ENCODE results near the gene FLCN. TPM values are rescaled to one million over a fixed set of nuclear protein-coding genes. Genes with fewer than 3 reads are reported as not detected.

The FLCN gene
- polyA plus RNA-seq, 1 donor from 2014 or later: 34.0 TPM

DNA sequence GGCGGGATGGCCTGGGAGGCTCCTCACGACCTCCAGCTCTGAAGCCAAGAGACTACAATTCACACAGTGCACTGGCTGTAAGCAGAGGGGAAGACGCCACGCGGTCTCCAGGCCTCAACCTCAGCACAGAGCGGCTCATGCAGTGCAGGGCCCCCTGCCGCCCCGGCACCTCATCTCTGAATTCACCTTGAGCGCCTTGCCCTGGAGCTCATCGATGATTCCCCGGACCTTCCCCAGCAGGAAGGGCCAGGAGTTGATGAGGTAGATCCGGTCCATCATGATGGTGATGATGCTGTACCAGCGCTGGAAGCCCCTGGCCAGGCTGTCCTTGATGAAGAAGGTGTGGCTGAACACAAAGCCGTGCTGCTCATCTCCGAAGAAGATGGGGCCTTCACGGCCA is 13.2 kb downstream of the FLCN start:
- H3K9ac ChIP-seq (ENCODE audit: low read length): no peak overlapping the region
- H3K27ac ChIP-seq (ENCODE audit: low read length): no peak overlapping the region
- no peaks in the 10 kb centered on the region for H3F3A ChIP-seq (ENCODE audit: insufficient read depth, low read length, poor library complexity, severe bottlenecking)
- no peak overlapping the region for H3K4me3 ChIP-seq (ENCODE audit: low read length)
- H3K36me3 ChIP-seq (ENCODE audit: insufficient read depth, low read length): peaks cover 6% of the 10 kb centered on the region
- H3K79me2 ChIP-seq (replicated peaks; ENCODE audit: insufficient read depth, low read length): no peaks in the 10 kb centered on the region
- H3K9me3 ChIP-seq (ENCODE audit: low read length): no peaks in the 10 kb centered on the region
- no peak overlapping the region for H2AFZ ChIP-seq (ENCODE audit: low read depth, low read length)
- no peaks in the 10 kb centered on the region for H4K20me1 ChIP-seq (ENCODE audit: insufficient read depth)
- H3K9me2 ChIP-seq (ENCODE audit: insufficient read depth, low read length): no peaks in the 10 kb centered on the region
- H3K27me3 ChIP-seq (ENCODE audit: insufficient read depth, low read depth, low read length): no peaks in the 10 kb centered on the region
- no peak for TF ChIP-seq EZH2 (IDR thresholded peaks at IDR 0.05; ENCODE audit: borderline replicate concordance, insufficient read depth, low read length, poor library complexity, severe bottlenecking)
- TF ChIP-seq TAF1 (IDR thresholded peaks at IDR 0.05; ENCODE audit: low read depth): no peak
- TF ChIP-seq, protein P1, sequence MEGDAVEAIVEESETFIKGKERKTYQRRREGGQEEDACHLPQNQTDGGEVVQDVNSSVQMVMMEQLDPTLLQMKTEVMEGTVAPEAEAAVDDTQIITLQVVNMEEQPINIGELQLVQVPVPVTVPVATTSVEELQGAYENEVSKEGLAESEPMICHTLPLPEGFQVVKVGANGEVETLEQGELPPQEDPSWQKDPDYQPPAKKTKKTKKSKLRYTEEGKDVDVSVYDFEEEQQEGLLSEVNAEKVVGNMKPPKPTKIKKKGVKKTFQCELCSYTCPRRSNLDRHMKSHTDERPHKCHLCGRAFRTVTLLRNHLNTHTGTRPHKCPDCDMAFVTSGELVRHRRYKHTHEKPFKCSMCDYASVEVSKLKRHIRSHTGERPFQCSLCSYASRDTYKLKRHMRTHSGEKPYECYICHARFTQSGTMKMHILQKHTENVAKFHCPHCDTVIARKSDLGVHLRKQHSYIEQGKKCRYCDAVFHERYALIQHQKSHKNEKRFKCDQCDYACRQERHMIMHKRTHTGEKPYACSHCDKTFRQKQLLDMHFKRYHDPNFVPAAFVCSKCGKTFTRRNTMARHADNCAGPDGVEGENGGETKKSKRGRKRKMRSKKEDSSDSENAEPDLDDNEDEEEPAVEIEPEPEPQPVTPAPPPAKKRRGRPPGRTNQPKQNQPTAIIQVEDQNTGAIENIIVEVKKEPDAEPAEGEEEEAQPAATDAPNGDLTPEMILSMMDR (IDR thresholded peaks at IDR 0.05; ENCODE audit: poor library complexity, severe bottlenecking): no peak
- no peak for TF ChIP-seq RAD21 (conservative IDR thresholded peaks at IDR 0.05)
- TF ChIP-seq MXI1 (conservative IDR thresholded peaks at IDR 0.05; ENCODE audit: poor library complexity, severe bottlenecking): no peak
- no peak for TF ChIP-seq EP300 (conservative IDR thresholded peaks at IDR 0.05; ENCODE audit: poor library complexity, severe bottlenecking)
- no peak for TF ChIP-seq SMC3 (conservative IDR thresholded peaks at IDR 0.05; ENCODE audit: poor library complexity)
- no peak for TF ChIP-seq POLR2AphosphoS5 (IDR thresholded peaks at IDR 0.05)
- TF ChIP-seq, protein P2, sequence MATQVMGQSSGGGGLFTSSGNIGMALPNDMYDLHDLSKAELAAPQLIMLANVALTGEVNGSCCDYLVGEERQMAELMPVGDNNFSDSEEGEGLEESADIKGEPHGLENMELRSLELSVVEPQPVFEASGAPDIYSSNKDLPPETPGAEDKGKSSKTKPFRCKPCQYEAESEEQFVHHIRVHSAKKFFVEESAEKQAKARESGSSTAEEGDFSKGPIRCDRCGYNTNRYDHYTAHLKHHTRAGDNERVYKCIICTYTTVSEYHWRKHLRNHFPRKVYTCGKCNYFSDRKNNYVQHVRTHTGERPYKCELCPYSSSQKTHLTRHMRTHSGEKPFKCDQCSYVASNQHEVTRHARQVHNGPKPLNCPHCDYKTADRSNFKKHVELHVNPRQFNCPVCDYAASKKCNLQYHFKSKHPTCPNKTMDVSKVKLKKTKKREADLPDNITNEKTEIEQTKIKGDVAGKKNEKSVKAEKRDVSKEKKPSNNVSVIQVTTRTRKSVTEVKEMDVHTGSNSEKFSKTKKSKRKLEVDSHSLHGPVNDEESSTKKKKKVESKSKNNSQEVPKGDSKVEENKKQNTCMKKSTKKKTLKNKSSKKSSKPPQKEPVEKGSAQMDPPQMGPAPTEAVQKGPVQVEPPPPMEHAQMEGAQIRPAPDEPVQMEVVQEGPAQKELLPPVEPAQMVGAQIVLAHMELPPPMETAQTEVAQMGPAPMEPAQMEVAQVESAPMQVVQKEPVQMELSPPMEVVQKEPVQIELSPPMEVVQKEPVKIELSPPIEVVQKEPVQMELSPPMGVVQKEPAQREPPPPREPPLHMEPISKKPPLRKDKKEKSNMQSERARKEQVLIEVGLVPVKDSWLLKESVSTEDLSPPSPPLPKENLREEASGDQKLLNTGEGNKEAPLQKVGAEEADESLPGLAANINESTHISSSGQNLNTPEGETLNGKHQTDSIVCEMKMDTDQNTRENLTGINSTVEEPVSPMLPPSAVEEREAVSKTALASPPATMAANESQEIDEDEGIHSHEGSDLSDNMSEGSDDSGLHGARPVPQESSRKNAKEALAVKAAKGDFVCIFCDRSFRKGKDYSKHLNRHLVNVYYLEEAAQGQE (IDR thresholded peaks at IDR 0.05; ENCODE audit: borderline replicate concordance): no peak
- H3K4me2 ChIP-seq (ENCODE audit: low read length): no peak overlapping the region

DNA sequence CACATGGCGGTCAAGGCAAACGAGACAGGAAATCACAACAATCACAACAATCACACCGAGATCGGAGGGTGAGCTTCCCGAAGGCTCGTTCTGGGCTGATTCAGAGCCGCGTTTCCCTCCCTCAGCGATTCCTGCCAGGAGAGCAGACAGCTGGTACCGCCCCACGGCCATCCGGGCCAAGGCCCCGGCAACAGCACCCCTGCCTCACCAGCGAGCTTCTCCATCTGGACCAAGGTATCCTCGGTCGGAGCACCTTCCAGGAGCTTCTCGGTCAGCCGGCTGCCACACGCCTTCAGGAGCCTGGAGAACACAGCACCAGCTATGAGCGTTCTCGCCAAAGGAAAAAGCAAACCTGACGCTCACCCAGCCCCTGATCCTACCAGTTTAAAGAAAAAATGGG is 15.6 kb downstream of the FLCN start:
- no peaks in the 10 kb centered on the region for H3K9me2 ChIP-seq (ENCODE audit: insufficient read depth, low read length)
- TF ChIP-seq EP300 (conservative IDR thresholded peaks at IDR 0.05; ENCODE audit: poor library complexity, severe bottlenecking) (no peak), POLR2AphosphoS5 (IDR thresholded peaks at IDR 0.05) (no peak), EZH2 (IDR thresholded peaks at IDR 0.05; ENCODE audit: borderline replicate concordance, insufficient read depth, low read length, poor library complexity, severe bottlenecking) (no peak), MXI1 (conservative IDR thresholded peaks at IDR 0.05; ENCODE audit: poor library complexity, severe bottlenecking) (no peak), SMC3 (conservative IDR thresholded peaks at IDR 0.05; ENCODE audit: poor library complexity) (no peak), RAD21 (conservative IDR thresholded peaks at IDR 0.05) (no peak), TAF1 (IDR thresholded peaks at IDR 0.05; ENCODE audit: low read depth) (no peak)
- TF ChIP-seq, protein P2 (IDR thresholded peaks at IDR 0.05; ENCODE audit: borderline replicate concordance): no peak
- TF ChIP-seq, protein P1 (IDR thresholded peaks at IDR 0.05; ENCODE audit: poor library complexity, severe bottlenecking): no peak

More for the DNA sequence above, 15.6 kb downstream of the FLCN start:
- Histone ChIP-seq H2AFZ (ENCODE audit: low read depth, low read length) (no peak overlapping the region), H3K36me3 (ENCODE audit: insufficient read depth, low read length) (peaks cover 1% of the 10 kb centered on the region), H3K27ac (ENCODE audit: low read length) (no peak overlapping the region), H3K4me2 (ENCODE audit: low read length) (no peak overlapping the region), H3K4me3 (ENCODE audit: low read length) (no peak overlapping the region), H3K27me3 (ENCODE audit: insufficient read depth, low read depth, low read length) (no peaks in the 10 kb centered on the region), H3K79me2 (replicated peaks; ENCODE audit: insufficient read depth, low read length) (no peaks in the 10 kb centered on the region), H4K20me1 (ENCODE audit: insufficient read depth) (no peaks in the 10 kb centered on the region), H3K9ac (ENCODE audit: low read length) (no peak overlapping the region), H3F3A (ENCODE audit: insufficient read depth, low read length, poor library complexity, severe bottlenecking) (no peaks in the 10 kb centered on the region), H3K9me3 (ENCODE audit: low read length) (no peaks in the 10 kb centered on the region)

All from neural cell (in vitro differentiated cells).